Caco-2 (cell line): ENCODE results near the gene NOTCH1. TPM values are rescaled to one million over a fixed set of nuclear protein-coding genes. Genes with fewer than 3 reads are reported as not detected.

Source experiments
- BruUV-seq: library from RNA; stranded (reverse); fragments of 400-500 nt; replicated peaks from 2 replicates; lab custom pipeline; 2021; lab: Mats Ljungman, UMichigan
- CTCF ChIA-PET: fragments of 300-600 bp; sonication (Branson Sonifier 250); formaldehyde crosslinking; loops from one replicate; lab custom pipeline; 2022; ENCODE audit warnings: antibody characterized with exemption; lab: Charles Lee
- POLR2A ChIA-PET: fragments of 300-600 bp; sonication (Branson Sonifier 250); formaldehyde crosslinking; loops from one replicate; lab custom pipeline; 2022; ENCODE audit warnings: antibody characterized with exemption; lab: Charles Lee
- DNase-seq, 2 experiments: peaks; one replicate each; pipeline versions ENCODE4 v3.0.0 to v3.0.0-alpha.2; 2020 to 2022
- H3K27me3 ChIP-seq: replicated peaks from 2 replicates; pipeline ENCODE4 v1.6.0; 2011; ENCODE audit warnings: low read length; ENCODE audit not compliant: control insufficient read depth, insufficient read depth
- H3K36me3 ChIP-seq: 2 replicates; pipeline ENCODE4 v1.5.1; 2011; ENCODE audit warnings: low read length; ENCODE audit not compliant: control insufficient read depth, insufficient read depth
- H3K4me1 ChIP-seq: fragments of 250-450 bp; sonication (Bioruptor Pico); 2 replicates; pipeline ENCODE4 v1.5.1; 2020; ENCODE audit warnings: mild to moderate bottlenecking
- H3K4me3 ChIP-seq: 2 replicates; pipeline ENCODE4 v1.5.1; 2011; ENCODE audit warnings: low read depth, mild to moderate bottlenecking, control low read depth, low read length
- H3K9me3 ChIP-seq: fragments of 250-450 bp; sonication (Bioruptor Pico); 2 replicates; pipeline ENCODE4 v1.5.1; 2020; ENCODE audit warnings: mild to moderate bottlenecking, moderate library complexity
- H3K27ac Mint-ChIP-seq: one replicate; pipeline ENCODE4 v1.8.0; 2022; ENCODE audit warnings: mixed read lengths; ENCODE audit not compliant: unreplicated experiment
- H3K27me3 Mint-ChIP-seq: one replicate; pipeline ENCODE4 v1.8.0; 2022; ENCODE audit warnings: mixed read lengths; ENCODE audit not compliant: insufficient read depth, unreplicated experiment
- H3K36me3 Mint-ChIP-seq: one replicate; pipeline ENCODE4 v1.8.0; 2022; ENCODE audit warnings: mild to moderate bottlenecking, mixed read lengths; ENCODE audit not compliant: insufficient read depth, unreplicated experiment
- H3K4me1 Mint-ChIP-seq: one replicate; pipeline ENCODE4 v1.8.0; 2022; ENCODE audit warnings: low read depth, mixed read lengths; ENCODE audit not compliant: unreplicated experiment
- H3K4me3 Mint-ChIP-seq: one replicate; pipeline ENCODE4 v1.8.0; 2022; ENCODE audit warnings: mild to moderate bottlenecking, moderate library complexity, mixed read lengths; ENCODE audit not compliant: unreplicated experiment
- H3K9me3 Mint-ChIP-seq: one replicate; pipeline ENCODE4 v1.8.0; 2022; ENCODE audit warnings: mixed read lengths; ENCODE audit not compliant: unreplicated experiment
- CTCF ChIP-seq, 2 experiments: fragments of 200-600 bp in 1 of 2; IDR thresholded peaks; 1 replicate in 1 of 2; 2 replicates in 1 of 2; pipeline versions ENCODE4 v1.5.1 to v1.8.0; 2011 to 2022; ENCODE audit warnings: antibody characterized with exemption in 1 of 2, control low read depth in 1 of 2, inconsistent platforms in 1 of 2, low read depth in 1 of 2, low read length in 1 of 2, mild to moderate bottlenecking in 1 of 2, moderate library complexity in 1 of 2; ENCODE audit not compliant: insufficient read depth in 1 of 2, severe bottlenecking in 1 of 2, unreplicated experiment in 1 of 2
- intact Hi-C: fragments of 100-400 bp; cut with micrococcal nuclease; formaldehyde crosslinking; loops from one replicate; pipeline ENCODE4 v1.10.0; 2022; ENCODE audit not compliant: unreplicated experiment
- total RNA-seq: library from RNA; stranded (reverse); gene quantifications from 2 replicates; pipeline ENCODE4 v1.2.3, GENCODE V29; 2022

NOTCH1 gene
- total RNA-seq, 1 experiment from 2014 or later, result 6.3 TPM

- no peak overlapping the region for H3K27ac Mint-ChIP-seq
- H3K27me3 Mint-ChIP-seq, result no peaks in the 10 kb centered on the region
- H3K9me3 Mint-ChIP-seq, result no peaks in the 10 kb centered on the region
- CTCF ChIA-PET, result no interaction called here
- no peak for DNase-seq
- TF ChIP-seq CTCF (IDR thresholded peaks at IDR 0.05; ENCODE audit: insufficient read depth in 1 of 2, low read depth in 1 of 2, low read length in 1 of 2, severe bottlenecking in 1 of 2, unreplicated experiment in 1 of 2), result no peak
- POLR2A ChIA-PET, result no interaction called here
- Histone ChIP-seq H3K4me3 (no peak overlapping the region), H3K4me1 (peaks cover 23% of the 10 kb centered on the region), H3K36me3 (no peaks in the 10 kb centered on the region), H3K9me3 (no peaks in the 10 kb centered on the region), H3K27me3 (no peaks in the 10 kb centered on the region)
- no peak overlapping the region for H3K4me3 Mint-ChIP-seq
- intact Hi-C loops, result no loop called here
- BruUV-seq, result no TSS peak
- H3K36me3 Mint-ChIP-seq, result peaks cover 7% of the 10 kb centered on the region
- H3K4me1 Mint-ChIP-seq, result no peaks in the 10 kb centered on the region
Measured at GRCh38 chr9:136527721-136528710, 17.8 kb downstream of the NOTCH1 start.

- Histone ChIP-seq H3K4me3 (no peak overlapping the region), H3K9me3 (no peaks in the 10 kb centered on the region), H3K4me1 (peaks cover 23% of the 10 kb centered on the region), H3K36me3 (no peaks in the 10 kb centered on the region), H3K27me3 (no peaks in the 10 kb centered on the region)
- no peak for TF ChIP-seq CTCF (IDR thresholded peaks at IDR 0.05; ENCODE audit: insufficient read depth in 1 of 2, low read depth in 1 of 2, low read length in 1 of 2, severe bottlenecking in 1 of 2, unreplicated experiment in 1 of 2)
- intact Hi-C loops, result no loop called here
- Mint-ChIP-seq H3K9me3 (no peaks in the 10 kb centered on the region), H3K27ac (no peak overlapping the region), H3K36me3 (peaks cover 7% of the 10 kb centered on the region), H3K4me1 (no peaks in the 10 kb centered on the region), H3K27me3 (no peaks in the 10 kb centered on the region), H3K4me3 (no peak overlapping the region)
- DNase-seq, result no peak
- no TSS peak for BruUV-seq
- ChIA-PET CTCF (no interaction called here), POLR2A (no interaction called here)
Measured at GRCh38 chr9:136527131-136527530, 18.7 kb downstream of the NOTCH1 start.

- no TSS peak for BruUV-seq
- no peaks in the 10 kb centered on the region for H3K27me3 ChIP-seq
- Mint-ChIP-seq H3K27me3 (no peaks in the 10 kb centered on the region), H3K4me1 (no peaks in the 10 kb centered on the region), H3K27ac (no peak overlapping the region), H3K4me3 (no peak overlapping the region), H3K9me3 (no peaks in the 10 kb centered on the region), H3K36me3 (peaks cover 7% of the 10 kb centered on the region)
- ChIA-PET CTCF (no interaction called here), POLR2A (no interaction called here)
- no peaks in the 10 kb centered on the region for H3K9me3 ChIP-seq
- H3K4me1 ChIP-seq, result peaks cover 23% of the 10 kb centered on the region
- DNase-seq, result peak; percentile 40 to 72
- no peak overlapping the region for H3K4me3 ChIP-seq
- no peak for TF ChIP-seq CTCF (IDR thresholded peaks at IDR 0.05; ENCODE audit: insufficient read depth in 1 of 2, low read depth in 1 of 2, low read length in 1 of 2, severe bottlenecking in 1 of 2, unreplicated experiment in 1 of 2)
- H3K36me3 ChIP-seq, result no peaks in the 10 kb centered on the region
- intact Hi-C loops, result no loop called here
Measured at GRCh38 chr9:136526625-136527066, 19.2 kb downstream of the NOTCH1 start.
